ENCODE measurements around the gene CGB3.
"Not testable (repeated sequence)": the region's sequence is repeated elsewhere in the genome, so short reads cannot be mapped to it uniquely, and the experiment has no call there.

CGB3 gene

DNA sequence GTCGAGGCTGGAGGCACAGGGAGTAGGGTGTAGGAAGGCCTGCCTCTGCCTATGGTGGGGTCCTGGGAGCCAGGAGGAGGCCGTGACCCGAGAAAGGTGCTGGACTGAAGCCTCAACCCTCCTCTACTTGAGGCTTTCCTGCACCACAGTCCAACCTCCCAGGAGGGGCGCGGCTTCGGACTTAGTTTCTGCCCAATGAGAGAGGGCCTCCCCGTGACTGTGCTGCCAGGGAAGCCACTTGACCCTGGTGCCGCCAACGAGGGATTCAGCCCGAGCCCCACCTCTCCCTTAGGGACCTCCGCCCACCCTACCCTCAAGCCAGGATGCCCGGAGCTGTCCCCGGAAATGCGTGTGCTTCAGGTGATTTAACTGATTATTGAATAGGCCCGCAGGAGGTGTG lies at the start of gene CGB3:
TSS of gene CGB3 (minus strand) at position 101 of the 400 bp plus-strand sequence. CDS start 362 bp downstream, outside the sequence.
- H3K9me3 Mint-ChIP-seq, DNase-seq, H3K27ac Mint-ChIP-seq, ATAC-seq, H3K4me3 Mint-ChIP-seq: not testable (repeated sequence)
- Mint-ChIP-seq H3K27me3 (peaks cover 13% of the 10 kb centered on the region), H3K4me1 (peaks cover 22% of the 10 kb centered on the region)

DNA sequence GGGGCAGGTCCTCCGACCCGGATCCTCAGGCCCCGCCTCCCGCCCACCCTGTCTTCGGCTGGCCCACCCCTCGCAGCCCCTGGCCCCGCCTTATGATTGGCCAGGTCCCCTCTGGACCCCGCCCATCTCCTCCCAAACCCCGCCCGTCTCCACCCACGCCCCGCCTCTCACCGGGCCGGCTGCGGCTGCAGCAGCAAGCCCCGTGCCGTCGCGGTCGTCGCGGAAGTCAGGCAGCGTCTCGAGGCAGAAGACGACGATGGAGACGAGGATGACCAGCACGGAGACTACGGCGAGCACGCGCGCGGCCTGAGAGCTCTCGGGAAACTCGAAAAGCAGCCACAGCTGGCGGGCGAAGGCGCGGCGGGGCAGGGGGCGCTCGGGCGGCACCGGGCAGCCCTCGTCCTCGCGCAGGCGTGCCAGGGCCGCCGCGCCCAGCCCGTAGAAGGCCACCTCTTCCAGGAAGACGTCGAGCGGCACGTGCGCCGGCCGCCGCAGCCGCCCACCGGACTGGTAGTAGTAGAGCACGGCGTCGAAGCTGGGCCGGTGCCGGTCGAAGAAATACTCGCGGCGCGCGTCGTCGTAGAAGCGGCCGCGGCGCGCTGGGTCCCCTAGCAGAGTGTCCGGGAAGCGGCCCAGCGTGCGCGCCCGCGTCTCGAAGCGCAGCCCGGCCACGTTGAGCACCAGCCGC lies 47.9 kb upstream of the CGB3 start:
- peaks cover 92% of the 10 kb centered on the region for H3K27me3 Mint-ChIP-seq
- H3K9me3 Mint-ChIP-seq = peaks cover 5 to 16% of the 10 kb centered on the region in 2 donors
- peaks cover 12% of the 10 kb centered on the region for H3K4me1 Mint-ChIP-seq
- ATAC-seq (no peak), DNase-seq (no peak)
- peak overlapping the region in 1 of 2 donors; percentile 16 for H3K4me3 Mint-ChIP-seq
- no peak overlapping the region for H3K27ac Mint-ChIP-seq

DNA sequence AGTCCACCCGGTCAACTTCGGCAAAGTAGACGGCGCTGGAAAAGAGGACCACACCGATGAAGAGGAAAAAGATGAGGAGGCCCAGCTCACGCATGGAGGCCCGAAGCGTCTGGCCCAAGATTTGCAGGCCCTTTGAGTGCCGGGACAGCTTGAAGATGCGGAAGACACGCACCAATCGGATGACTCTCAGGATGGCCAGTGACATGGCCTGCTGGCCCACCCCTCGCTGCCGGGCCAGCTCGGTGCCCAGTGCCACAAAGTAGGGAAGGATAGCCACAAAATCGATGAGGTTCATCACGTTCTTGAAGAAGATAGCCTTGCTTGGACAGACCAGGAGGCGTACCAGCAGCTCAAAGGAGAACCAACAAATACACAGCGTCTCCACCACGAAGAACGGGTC lies 46.3 kb upstream of the CGB3 start:
- H3K4me3 Mint-ChIP-seq = no peak overlapping the region
- DNase-seq = no peak
- no peak overlapping the region for H3K27ac Mint-ChIP-seq
- peaks cover 97% of the 10 kb centered on the region for H3K27me3 Mint-ChIP-seq
- peaks cover 5 to 16% of the 10 kb centered on the region in 2 donors for H3K9me3 Mint-ChIP-seq
- no peak for ATAC-seq
- peaks cover 12% of the 10 kb centered on the region for H3K4me1 Mint-ChIP-seq

DNA sequence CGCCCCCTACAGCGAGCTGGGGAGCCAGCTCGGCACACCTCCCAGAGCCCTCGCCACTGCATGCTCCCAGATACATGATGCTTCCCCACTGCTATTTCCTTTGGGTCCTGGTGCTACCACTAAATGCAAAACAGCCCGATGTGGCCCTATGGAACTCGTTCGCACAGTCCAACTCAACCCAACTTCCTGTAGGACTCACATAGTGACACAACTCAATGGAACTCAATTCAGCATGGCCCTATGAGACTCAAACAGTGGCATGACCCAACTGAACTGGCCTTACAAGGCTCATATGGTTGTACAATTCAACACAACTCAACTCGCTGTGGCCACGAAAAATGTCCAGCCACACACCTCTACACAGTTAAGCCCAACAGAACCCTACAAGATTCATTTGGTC lies 44.9 kb upstream of the CGB3 start:
- no peak overlapping the region for H3K27ac Mint-ChIP-seq
- no peak for DNase-seq
- H3K27me3 Mint-ChIP-seq = peaks cover 93% of the 10 kb centered on the region
- H3K4me3 Mint-ChIP-seq = no peak overlapping the region
- peaks cover 5 to 16% of the 10 kb centered on the region in 2 donors for H3K9me3 Mint-ChIP-seq
- no peak for ATAC-seq
- peaks cover 12% of the 10 kb centered on the region for H3K4me1 Mint-ChIP-seq

DNA sequence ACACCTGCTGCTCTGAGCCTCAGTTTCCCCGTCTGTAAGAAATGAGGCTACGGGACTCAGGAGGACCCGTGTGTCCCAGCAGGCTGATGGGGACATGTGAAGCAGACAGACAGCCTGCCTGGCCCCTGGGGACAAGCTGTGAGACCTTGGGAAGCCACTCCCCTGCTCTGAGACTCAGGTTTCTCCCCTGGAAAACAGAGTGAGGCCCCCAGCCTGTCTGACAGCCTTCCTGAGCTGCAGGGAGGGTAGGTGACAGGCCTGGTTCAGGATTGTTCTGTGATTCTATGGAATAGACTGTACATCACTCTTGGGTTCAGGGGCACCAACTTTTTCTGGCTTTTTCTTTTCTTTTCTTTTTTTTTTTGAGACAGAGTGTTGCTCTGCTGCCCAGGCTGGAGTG lies 43.4 kb upstream of the CGB3 start:
- peaks cover 1% of the 10 kb centered on the region for H3K4me1 Mint-ChIP-seq
- H3K4me3 Mint-ChIP-seq = no peak overlapping the region

DNA sequence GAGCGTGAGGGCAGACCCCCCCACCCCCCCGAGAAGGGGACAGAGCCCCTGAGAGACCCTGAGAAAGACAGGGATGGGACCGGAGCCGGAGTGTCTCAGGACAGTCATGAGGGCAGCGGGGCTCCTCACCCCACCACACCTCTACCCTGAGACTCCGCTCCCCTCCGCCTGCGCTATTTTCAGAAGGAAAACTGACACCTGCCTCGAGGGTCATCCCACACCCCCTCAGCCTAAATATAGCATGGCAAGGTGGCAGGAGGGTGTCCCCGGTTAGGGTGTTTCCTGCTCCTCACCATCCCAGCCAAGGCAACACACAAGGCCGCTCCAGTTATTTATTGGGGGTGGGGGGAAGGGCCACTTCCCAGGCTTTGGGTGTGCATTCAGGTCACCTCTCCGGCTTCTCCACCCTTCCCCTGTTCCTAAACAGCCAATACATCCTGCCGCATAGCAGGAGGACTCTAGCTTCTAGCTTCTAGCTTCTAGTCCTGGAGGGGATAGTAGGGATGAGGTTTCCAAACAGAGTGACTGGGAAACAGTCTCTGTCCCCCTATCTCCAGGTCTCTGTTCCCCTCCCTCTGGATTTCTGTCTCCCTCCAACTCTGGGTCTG lies 41.9 kb upstream of the CGB3 start:
- ATAC-seq (no peak), DNase-seq (no peak)
- Mint-ChIP-seq H3K27ac (no peak overlapping the region), H3K27me3 (peaks cover 87% of the 10 kb centered on the region), H3K4me3 (no peak overlapping the region), H3K9me3 (peaks cover 5 to 16% of the 10 kb centered on the region in 2 donors), H3K4me1 (no peaks in the 10 kb centered on the region)

More for the DNA sequence above, 43.4 kb upstream of the CGB3 start:
- Mint-ChIP-seq H3K27ac (no peak overlapping the region), H3K27me3 (peaks cover 90% of the 10 kb centered on the region), H3K9me3 (peaks cover 5 to 16% of the 10 kb centered on the region in 2 donors)
- ATAC-seq (no peak), DNase-seq (no peak)

DNA sequence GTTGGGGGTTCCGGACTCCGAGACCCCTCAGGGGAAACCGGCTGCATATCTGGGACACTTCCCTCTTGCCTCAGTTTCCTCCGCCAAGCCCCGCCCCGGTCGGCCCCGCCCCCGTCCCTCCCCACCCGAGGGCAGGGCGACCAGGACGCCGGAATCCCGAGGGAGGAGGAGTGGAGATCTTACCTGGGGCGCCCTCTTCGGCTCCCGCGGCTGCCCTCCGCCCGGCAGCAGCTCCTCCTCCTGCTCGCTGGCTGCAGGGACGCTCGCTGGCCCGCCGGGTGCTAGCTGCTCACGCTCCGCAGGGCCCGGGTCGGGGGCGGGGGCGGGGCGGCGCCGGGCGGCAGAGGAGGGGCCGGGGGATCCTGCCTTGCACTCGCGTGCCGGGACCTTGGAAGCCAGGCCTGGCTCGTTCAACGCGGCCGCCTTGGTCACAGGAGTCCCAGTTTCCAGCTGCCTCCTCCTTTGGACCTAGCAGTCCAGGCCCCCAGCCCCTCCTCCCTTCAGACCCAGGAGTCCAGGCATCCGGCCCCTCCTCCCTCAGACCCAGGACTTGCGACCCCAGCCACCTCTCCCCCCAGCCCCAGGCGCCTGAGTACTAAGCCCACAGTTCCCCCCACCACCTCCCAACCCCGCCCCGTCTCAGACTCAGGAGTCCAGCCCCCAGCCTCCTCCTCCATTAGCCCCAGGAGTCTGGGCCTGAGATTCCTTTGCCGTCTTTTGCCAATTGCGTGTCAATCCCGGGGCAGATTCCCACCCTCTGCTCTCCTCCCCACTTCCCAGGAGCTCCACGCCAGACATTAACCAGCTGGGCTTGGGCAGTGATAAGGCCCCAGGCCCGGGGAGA lies 40.9 kb upstream of the CGB3 start, which contains the start of gene NTF4:
TSS of gene NTF4 (minus strand) at position 51 of the 844 bp plus-strand sequence. CDS start 2,821 bp downstream, outside the sequence.
- Mint-ChIP-seq H3K27me3 (peaks cover 87% of the 10 kb centered on the region), H3K9me3 (peaks cover 5 to 9% of the 10 kb centered on the region in 2 donors), H3K27ac (no peak within 1 kb of the TSS), H3K4me1 (no peaks in the 10 kb centered on the region), H3K4me3 (no peak within 1 kb of the TSS)
- ATAC-seq (peak; percentile 32), DNase-seq (no peak)

DNA sequence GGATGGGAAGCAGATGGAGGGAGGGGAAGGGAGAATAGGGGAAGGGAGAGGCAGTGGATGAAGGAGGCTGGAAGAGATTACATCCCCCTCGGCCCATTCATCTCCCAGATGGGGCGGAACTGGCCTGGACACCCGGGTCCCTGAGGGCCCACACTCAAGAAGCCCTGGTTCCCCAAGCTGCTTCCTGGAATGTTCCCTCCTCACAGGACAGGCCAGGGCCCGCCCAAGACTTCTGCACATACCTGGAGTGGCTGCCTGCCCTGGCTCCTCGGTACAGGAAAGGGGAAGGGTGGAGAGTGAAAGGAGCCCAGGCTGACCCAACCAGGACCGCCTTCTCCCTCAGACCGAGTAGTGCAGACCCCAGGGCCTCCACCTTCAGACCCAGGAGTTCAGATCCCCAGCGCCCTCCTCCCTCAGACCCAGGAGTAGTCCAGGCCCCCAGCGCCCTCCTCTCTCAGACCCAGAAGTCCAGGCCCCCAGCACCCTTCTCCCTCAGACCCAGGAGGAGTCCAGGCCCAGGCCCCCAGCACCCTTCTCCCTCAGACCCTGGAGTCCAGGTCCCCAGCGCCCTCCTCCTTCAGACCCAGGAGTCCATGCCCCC lies 40.0 kb upstream of the CGB3 start:
- peaks cover 0 to under 1% of the 10 kb centered on the region in 2 donors for H3K9me3 Mint-ChIP-seq
- no peak overlapping the region for H3K27ac Mint-ChIP-seq
- H3K4me3 Mint-ChIP-seq = no peak overlapping the region
- H3K4me1 Mint-ChIP-seq = no peaks in the 10 kb centered on the region
- DNase-seq = no peak
- ATAC-seq = peak; percentile 47
- peaks cover 87% of the 10 kb centered on the region for H3K27me3 Mint-ChIP-seq

DNA sequence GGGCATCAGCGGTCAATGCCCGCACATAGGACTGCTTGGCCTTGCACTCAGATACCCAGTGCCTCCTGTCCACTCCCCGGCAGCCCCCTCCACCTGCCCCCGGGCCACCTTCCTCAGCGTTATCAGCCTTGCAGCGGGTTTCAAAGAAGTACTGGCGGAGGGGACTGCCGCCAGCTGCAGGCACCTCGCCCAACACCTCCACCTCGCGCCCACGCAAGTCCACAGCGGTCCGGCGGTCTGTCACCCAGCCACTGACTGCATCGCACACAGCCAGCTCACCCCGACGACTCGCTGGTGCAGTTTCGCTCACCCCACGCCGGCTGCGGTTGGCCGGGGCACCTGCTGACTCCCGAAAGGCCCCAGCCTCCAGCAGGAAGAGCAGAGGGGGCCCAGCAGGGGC lies 37.3 kb upstream of the CGB3 start:
- H3K27ac Mint-ChIP-seq = no peak overlapping the region
- DNase-seq (no peak), ATAC-seq (no peak)
- no peak overlapping the region for H3K4me3 Mint-ChIP-seq
- peaks cover 87% of the 10 kb centered on the region for H3K27me3 Mint-ChIP-seq
- H3K9me3 Mint-ChIP-seq = no peaks in the 10 kb centered on the region
- peaks cover 19% of the 10 kb centered on the region for H3K4me1 Mint-ChIP-seq

DNA sequence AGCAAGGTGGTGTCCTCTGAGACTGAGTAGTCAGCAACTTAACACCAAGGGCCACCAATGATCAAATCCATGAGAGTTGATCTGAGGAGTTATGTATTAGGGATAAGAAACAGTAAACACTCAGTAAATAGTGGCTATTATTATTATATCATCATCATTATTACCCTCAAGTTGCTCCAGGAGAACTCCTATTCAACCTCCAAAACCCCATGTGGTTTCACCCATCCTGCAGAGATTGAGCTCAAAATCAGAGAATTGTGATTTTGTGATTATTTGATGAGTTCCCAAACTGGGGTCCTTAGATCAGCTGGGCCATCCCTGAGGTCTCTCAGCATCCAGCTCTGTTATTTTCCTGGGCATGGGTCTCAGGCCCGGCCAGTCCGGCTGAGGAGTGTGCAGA lies 36.9 kb upstream of the CGB3 start:
- no peak for ATAC-seq
- Mint-ChIP-seq H3K9me3 (no peaks in the 10 kb centered on the region), H3K4me1 (peaks cover 23% of the 10 kb centered on the region)

DNA sequence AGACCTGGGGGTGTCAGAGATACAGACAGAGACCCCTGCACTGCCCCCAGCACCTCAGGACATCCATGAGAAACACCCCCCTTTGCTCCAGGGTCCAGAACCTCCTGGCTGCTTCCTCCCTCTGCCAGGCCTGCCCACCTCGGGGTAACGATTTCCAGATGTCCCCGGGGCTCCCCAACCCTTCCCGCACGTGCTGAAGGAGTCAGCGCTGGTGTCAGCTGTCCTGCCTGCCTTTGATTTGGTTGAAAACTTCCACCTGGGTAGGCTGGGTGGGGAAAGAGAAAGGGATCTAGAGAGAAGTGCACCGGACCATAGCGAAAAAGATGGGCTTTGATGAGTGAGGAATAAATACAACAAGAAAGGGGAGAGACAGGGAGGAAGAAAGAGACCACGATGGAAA lies 34.9 kb upstream of the CGB3 start:
- no peak overlapping the region for H3K4me3 Mint-ChIP-seq
- DNase-seq = no peak
- peaks cover 84% of the 10 kb centered on the region for H3K27me3 Mint-ChIP-seq
- no peaks in the 10 kb centered on the region for H3K9me3 Mint-ChIP-seq
- ATAC-seq = no peak
- no peak overlapping the region for H3K27ac Mint-ChIP-seq
- H3K4me1 Mint-ChIP-seq = peaks cover 25% of the 10 kb centered on the region

More for the DNA sequence above, 36.9 kb upstream of the CGB3 start:
- peaks cover 87% of the 10 kb centered on the region for H3K27me3 Mint-ChIP-seq
- H3K27ac Mint-ChIP-seq = no peak overlapping the region
- no peak for DNase-seq
- H3K4me3 Mint-ChIP-seq = no peak overlapping the region

DNA sequence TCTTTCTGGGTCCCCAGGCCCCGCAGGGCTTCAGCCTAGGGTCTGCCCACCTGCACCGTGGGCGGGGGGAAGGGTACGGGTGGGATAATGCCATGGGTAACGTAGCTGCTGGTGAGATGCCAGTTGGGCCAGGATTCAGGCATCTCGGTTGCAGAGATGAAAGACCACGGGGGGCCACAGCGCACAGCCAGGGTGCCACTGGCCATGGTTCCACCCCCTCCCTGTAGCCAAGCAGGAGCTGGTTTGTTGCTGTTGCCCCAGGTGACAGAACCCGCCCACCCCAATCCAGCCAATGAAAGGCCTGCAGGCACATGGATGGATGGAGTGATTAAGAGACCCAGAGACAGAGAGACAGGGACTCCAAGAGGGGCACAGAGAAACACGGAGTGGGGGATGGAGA lies 34.4 kb upstream of the CGB3 start:
- Mint-ChIP-seq H3K9me3 (no peaks in the 10 kb centered on the region), H3K4me3 (no peak overlapping the region), H3K4me1 (peaks cover 25% of the 10 kb centered on the region), H3K27ac (no peak overlapping the region), H3K27me3 (peaks cover 79% of the 10 kb centered on the region)
- ATAC-seq = no peak
- DNase-seq = peak in 1 of 2 donors; percentile 33

DNA sequence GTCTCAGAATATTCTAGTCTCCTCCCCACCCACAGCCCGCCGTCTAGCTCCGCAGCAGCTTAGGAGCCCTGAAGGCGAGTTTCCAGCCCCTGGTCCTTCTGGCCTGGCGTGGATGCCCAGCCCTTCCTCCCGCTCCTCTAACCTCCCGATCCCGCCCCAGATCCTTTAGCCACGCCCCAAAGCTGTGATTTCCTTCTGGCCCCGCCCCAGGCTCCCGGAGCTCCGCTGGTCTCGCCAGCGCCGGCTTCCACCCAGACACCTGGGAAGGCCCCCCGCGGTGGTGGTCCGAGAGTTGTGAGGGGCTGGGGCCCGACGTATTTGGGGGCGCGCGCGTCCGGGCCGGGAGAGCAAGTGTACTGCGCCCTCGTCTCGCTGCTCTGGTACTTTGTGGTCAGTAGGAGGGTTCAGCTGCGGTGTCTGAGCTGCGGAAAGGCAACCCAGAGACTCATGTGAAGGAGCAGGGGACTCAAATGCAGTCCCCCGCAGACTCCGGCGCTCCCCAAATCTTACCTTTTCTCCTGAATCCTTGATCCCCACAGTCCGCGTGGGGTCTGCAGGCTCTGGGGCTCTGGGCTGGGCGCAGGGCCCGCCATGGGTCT lies 33.6 kb upstream of the CGB3 start, which contains the start of gene CGB7:
TSS of gene CGB7 (minus strand) at position 114 of the 599 bp plus-strand sequence. CDS start 2,374 bp downstream, outside the sequence.
- Mint-ChIP-seq H3K27ac (no peak within 1 kb of the TSS), H3K4me1 (peaks cover 25% of the 10 kb centered on the region), H3K27me3 (peaks cover 73% of the 10 kb centered on the region), H3K9me3 (no peaks in the 10 kb centered on the region), H3K4me3 (peak within 1 kb of the TSS; percentile 78 to 85)
- DNase-seq (peak in 1 of 2 donors; percentile 23), ATAC-seq (no peak)

DNA sequence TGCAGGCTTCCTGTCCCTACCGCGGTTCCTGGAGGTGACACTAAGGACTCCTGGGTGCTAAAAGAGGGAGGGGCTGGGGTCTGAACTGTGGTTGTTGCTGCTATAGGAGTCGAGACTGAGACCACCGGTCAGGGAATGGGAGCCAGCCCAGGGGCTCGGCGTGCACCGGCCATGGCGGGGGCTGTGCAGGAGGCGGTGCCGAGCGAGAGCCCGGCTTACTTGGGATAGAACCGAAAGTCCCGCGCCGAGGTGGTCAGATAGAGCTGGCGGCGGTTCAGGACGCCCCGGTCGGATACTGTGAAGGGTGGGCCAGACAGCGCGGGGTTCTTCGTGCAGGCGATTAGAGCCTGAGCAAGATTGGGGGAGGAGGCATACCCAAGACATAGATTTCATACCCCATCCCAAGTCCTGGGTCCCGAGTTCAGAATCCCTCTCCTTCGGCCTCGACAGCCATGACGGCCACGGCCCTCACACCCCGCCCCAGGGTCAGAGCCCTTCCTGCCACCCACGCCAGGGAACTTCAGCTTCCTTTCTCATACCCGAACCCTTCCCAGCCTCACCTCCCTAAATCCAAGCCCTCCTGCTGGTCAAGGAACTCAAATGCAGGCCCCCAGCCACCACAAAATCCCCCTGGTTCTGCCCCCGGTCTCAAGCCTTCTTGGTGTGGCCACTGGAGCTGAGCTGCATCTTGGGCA lies 32.9 kb upstream of the CGB3 start:
- not testable (repeated sequence) for DNase-seq, H3K9me3 Mint-ChIP-seq, ATAC-seq, H3K27ac Mint-ChIP-seq
- Mint-ChIP-seq H3K4me3 (peak overlapping the region; percentile 78 to 85), H3K27me3 (peaks cover 73% of the 10 kb centered on the region), H3K4me1 (peaks cover 25% of the 10 kb centered on the region)
